Measurements from ENCODE around the gene GCNA. TPM values are rescaled to one million over a fixed set of nuclear protein-coding genes. Genes with fewer than 3 reads are reported as not detected.

The GCNA gene
- total and polyA plus RNA-seq, 10 of the 15 experiments (the other 5 are each of a cell fraction or from before 2014, with no cell fraction given) = 0.37 to 1.6 (median 0.90) TPM

GRCh38 chrX:71534773-71535544 lies 43.3 kb upstream of the GCNA start (continued):
- no peak for TF ChIP-seq E4F1 (IDR thresholded peaks at IDR 0.05; ENCODE audit: borderline replicate concordance, partially characterized antibody)
- no peak for TF ChIP-seq CUX1 (IDR thresholded peaks at IDR 0.05; ENCODE audit: insufficient replicate concordance, low read depth, low read length)
- TF ChIP-seq TCF3 (IDR thresholded peaks at IDR 0.05; ENCODE audit: borderline replicate concordance, insufficient read depth, low read depth, low read length) = no peak
